GM06990 (cell line): ENCODE results near the gene KLHDC3.

Experiments used
- DNase-seq: peaks from one replicate; pipeline ENCODE4 v3.0.0-alpha.2; 2011; ENCODE audit not compliant: insufficient read length; ENCODE audit errors: extremely low read depth
- H3K27me3 ChIP-seq: replicated peaks from 2 replicates; pipeline ENCODE4 v1.6.0; 2011; ENCODE audit warnings: low read length; ENCODE audit not compliant: control insufficient read depth, insufficient read depth
- H3K36me3 ChIP-seq: 2 replicates; pipeline ENCODE4 v1.5.1; 2011; ENCODE audit warnings: low read length; ENCODE audit not compliant: control insufficient read depth, insufficient read depth
- H3K4me3 ChIP-seq: replicated peaks from 2 replicates; pipeline ENCODE4 v1.5.1; 2011; ENCODE audit warnings: low read depth, mild to moderate bottlenecking, control low read depth, low read length
- TF ChIP-seq, protein P1 (sequence below): IDR thresholded peaks from 2 replicates; pipeline ENCODE4 v1.5.1; 2011; ENCODE audit warnings: low read length, control low read depth, mild to moderate bottlenecking, inconsistent platforms; ENCODE audit not compliant: insufficient read depth, poor library complexity, severe bottlenecking

KLHDC3 gene

GRCh38 chr6:43033496-43034189 is 19.6 kb downstream of the KLHDC3 start:
- peaks cover 27% of the 10 kb centered on the region for H3K36me3 ChIP-seq
- DNase-seq, result no peak
- TF ChIP-seq, protein P1, sequence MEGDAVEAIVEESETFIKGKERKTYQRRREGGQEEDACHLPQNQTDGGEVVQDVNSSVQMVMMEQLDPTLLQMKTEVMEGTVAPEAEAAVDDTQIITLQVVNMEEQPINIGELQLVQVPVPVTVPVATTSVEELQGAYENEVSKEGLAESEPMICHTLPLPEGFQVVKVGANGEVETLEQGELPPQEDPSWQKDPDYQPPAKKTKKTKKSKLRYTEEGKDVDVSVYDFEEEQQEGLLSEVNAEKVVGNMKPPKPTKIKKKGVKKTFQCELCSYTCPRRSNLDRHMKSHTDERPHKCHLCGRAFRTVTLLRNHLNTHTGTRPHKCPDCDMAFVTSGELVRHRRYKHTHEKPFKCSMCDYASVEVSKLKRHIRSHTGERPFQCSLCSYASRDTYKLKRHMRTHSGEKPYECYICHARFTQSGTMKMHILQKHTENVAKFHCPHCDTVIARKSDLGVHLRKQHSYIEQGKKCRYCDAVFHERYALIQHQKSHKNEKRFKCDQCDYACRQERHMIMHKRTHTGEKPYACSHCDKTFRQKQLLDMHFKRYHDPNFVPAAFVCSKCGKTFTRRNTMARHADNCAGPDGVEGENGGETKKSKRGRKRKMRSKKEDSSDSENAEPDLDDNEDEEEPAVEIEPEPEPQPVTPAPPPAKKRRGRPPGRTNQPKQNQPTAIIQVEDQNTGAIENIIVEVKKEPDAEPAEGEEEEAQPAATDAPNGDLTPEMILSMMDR, result no peak
- no peak overlapping the region for H3K4me3 ChIP-seq
- H3K27me3 ChIP-seq, result no peaks in the 10 kb centered on the region

DNA sequence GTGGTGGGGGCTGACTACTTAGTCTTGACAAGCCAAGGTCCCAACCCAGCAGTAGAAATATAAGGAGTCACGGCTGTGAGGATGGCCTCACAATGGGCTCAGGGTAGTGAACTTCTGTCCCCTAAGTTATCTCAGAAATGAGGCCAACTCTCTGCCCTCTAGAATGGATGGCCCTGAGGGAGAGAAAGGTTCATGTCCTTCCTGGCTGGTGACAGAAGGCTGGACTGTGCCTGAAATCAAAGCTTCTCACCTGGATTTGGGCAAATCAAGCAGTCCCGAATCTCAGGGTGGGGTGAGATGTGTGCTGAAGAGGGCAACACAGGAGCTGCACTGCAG is 20.1 kb downstream of the KLHDC3 start:
- Histone ChIP-seq H3K4me3 (no peak overlapping the region), H3K27me3 (no peaks in the 10 kb centered on the region), H3K36me3 (peaks cover 25% of the 10 kb centered on the region)
- TF ChIP-seq, protein P1, result no peak
- no peak for DNase-seq

DNA sequence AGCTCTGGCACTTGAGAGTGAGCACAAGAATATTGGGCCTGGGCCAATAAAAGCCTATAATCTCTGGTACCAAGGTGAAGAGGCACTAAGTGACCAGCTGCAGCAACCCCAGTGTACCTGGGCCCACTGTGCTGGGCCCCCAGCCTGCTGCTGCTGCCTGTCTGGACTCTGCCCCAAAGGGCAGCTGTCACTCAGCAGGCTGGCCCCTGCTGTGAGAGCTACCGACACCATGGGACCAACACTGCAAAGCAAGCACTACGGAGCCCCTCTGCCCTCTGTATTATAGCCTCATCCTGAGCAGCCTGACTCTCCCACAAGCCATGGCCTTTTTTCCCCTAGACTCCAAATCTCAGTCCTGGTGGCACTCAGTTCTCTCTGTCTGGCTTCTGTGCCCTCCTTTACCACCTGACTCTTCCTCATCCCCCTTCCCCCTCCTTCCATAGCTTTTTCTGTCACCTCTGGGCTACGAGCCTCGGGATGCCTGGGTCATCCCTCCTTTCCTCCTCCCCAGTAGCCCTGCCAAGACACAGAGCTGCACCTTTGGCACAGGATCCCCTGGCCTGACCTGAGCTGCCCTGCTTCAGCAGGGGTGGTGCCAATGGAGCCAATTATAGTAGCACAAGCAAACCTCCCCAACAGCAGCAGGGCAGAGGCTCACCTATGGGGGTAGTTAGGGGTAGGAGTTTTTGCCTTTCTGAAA is 21.6 kb downstream of the KLHDC3 start:
- no peak overlapping the region for H3K4me3 ChIP-seq
- no peaks in the 10 kb centered on the region for H3K27me3 ChIP-seq
- H3K36me3 ChIP-seq, result peaks cover 25% of the 10 kb centered on the region
- TF ChIP-seq, protein P1, result no peak
- DNase-seq, result no peak

DNA sequence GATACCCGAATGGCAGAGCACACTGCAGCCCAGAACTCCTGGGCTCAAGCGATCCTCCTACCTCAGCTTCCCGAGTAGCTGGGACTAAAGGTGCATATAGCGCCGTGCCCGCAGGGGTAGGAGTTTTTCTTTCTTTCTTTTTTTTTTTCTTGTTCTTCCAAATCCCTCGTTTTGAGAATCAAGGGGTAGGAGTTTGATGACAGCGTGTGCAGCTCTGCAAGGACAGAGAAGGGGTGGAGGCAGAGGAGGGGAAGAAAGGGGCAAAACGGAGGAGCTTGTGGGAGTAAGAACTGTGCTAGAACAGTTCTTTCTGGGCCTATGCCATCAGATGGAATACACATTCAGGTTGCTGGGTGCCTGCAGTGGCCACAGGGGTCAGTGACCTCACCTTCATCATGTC is 22.7 kb downstream of the KLHDC3 start:
- no peaks in the 10 kb centered on the region for H3K27me3 ChIP-seq
- TF ChIP-seq, protein P1, result no peak
- H3K4me3 ChIP-seq, result no peak overlapping the region
- no peak for DNase-seq
- H3K36me3 ChIP-seq, result peaks cover 25% of the 10 kb centered on the region

DNA sequence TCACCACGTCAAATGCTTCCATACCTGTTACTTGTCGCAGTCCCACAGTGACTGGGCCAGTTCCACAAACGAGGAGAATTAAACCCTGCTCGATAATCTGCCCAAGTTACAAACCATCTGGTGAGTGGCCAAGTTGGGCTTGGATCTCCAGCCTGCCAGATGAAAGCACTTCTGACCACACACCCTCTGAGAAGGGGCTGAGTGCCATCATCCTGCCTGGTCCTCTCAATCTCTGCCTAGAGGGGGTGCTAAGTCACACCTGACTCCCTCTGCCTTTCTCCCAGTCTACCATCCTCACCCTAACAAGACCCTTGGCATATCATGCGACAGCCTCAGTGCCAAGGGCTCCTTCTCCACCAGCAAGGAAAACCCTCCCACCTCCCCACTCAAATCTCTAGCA is 23.1 kb downstream of the KLHDC3 start:
- DNase-seq, result no peak
- TF ChIP-seq, protein P1, result no peak
- no peaks in the 10 kb centered on the region for H3K27me3 ChIP-seq
- peaks cover 25% of the 10 kb centered on the region for H3K36me3 ChIP-seq
- no peak overlapping the region for H3K4me3 ChIP-seq
